HCT116 (cell line): ENCODE measurements around the gene ITGB1BP1. TPM values are rescaled to one million over a fixed set of nuclear protein-coding genes. Genes with fewer than 3 reads are reported as not detected.
A peak's percentile ranks its signal among the peaks of the same experiment; 100 is the strongest.

Experiments used
- ATAC-seq: fragments of 200-7000 bp; cut with Tn5 transposase; 2 replicates; pipeline ENCODE4 v1.9.1; 2020; ENCODE audit warnings: mild to moderate bottlenecking, moderate library complexity
- BruUV-seq: library from RNA; stranded (reverse); fragments of 400-500 nt; replicated peaks from 2 replicates; lab custom pipeline; 2021; lab: Mats Ljungman, UMichigan
- CTCF ChIA-PET: fragments of 300-600 bp; sonication (Branson Sonifier 250); formaldehyde crosslinking; loops from one replicate; lab custom pipeline; 2021; ENCODE audit warnings: antibody characterized with exemption; lab: Charles Lee
- POLR2A ChIA-PET: fragments of 300-600, 350-600 bp; sonication (Branson Sonifier 250); formaldehyde crosslinking; loops from one replicate; lab custom pipeline; 2021; ENCODE audit warnings: antibody characterized with exemption; lab: Charles Lee
- RAD21 ChIA-PET, 2 experiments: fragments of 300-600 bp; sonication (Branson Sonifier 250); formaldehyde crosslinking; loops; one replicate each; lab custom pipeline; 2023; ENCODE audit warnings: low total read pairs in 2 of 2; ENCODE audit not compliant: uncharacterized antibody in 2 of 2, unreplicated experiment in 2 of 2, low non-redundant PET in 1 of 2; lab: Charles Lee
- DNase-seq: peaks from one replicate; pipeline ENCODE4 v3.0.0-alpha.2; 2010; ENCODE audit warnings: low read depth, low spot score
- H2AFZ ChIP-seq: fragments of 200-600 bp; shearing (Covaris generic), sonication (generic); 2 replicates; pipeline ENCODE4 v1.6.1; 2017; ENCODE audit warnings: low read depth, mixed run types, mixed read lengths, antibody characterized with exemption, low read length; ENCODE audit not compliant: poor library complexity, severe bottlenecking
- H3K27ac ChIP-seq: 2 replicates; pipeline ENCODE4 v1.5.1; 2012; ENCODE audit warnings: low read depth, low read length
- H3K27me3 ChIP-seq: fragments of 200-600 bp; sonication (generic); 2 replicates; pipeline ENCODE4 v1.6.1; 2016; ENCODE audit warnings: mixed run types, low read length, mixed read lengths; ENCODE audit not compliant: insufficient read depth
- H3K36me3 ChIP-seq, 2 experiments: fragments of 200-500 bp in 1 of 2; fragments of 200-600 bp in 1 of 2; sonication (Bioruptor generic) in 1 of 2; sonication (generic) in 1 of 2; 2 replicates each; pipeline versions ENCODE4 v1.5.1 to v1.6.1; 2014 to 2016; ENCODE audit warnings: low read length in 2 of 2, inconsistent platforms in 1 of 2, mixed read lengths in 1 of 2, mixed run types in 1 of 2; ENCODE audit not compliant: insufficient read depth in 2 of 2, control insufficient read depth in 1 of 2
- H3K4me1 ChIP-seq, 2 experiments: fragments of 200-600 bp in 1 of 2; sonication (generic) in 1 of 2; 2 replicates each; pipeline versions ENCODE4 v1.5.1 to v1.6.1; 2012 to 2017; ENCODE audit warnings: low read length in 2 of 2, inconsistent platforms in 1 of 2, mild to moderate bottlenecking in 1 of 2, mixed read lengths in 1 of 2, mixed run types in 1 of 2, moderate library complexity in 1 of 2; ENCODE audit not compliant: insufficient read depth in 2 of 2, control insufficient read depth in 1 of 2
- H3K4me2 ChIP-seq: fragments of 200-600 bp; sonication (generic); 2 replicates; pipeline ENCODE4 v1.6.1; 2017; ENCODE audit warnings: mixed run types, low read length, mixed read lengths
- H3K4me3 ChIP-seq, 2 experiments: fragments of 200-600 bp in 1 of 2; sonication (generic) in 1 of 2; replicated peaks in 1 of 2; 2 replicates each; pipeline ENCODE4 v1.5.1; 2011 to 2016; ENCODE audit warnings: low read length in 2 of 2, control low read depth in 1 of 2, low read depth in 1 of 2, mild to moderate bottlenecking in 1 of 2, mixed read lengths in 1 of 2, mixed run types in 1 of 2
- H3K79me2 ChIP-seq: fragments of 200-600 bp; sonication (generic); 2 replicates; pipeline ENCODE4 v1.6.1; 2017; ENCODE audit warnings: mild to moderate bottlenecking, mixed run types, low read length, moderate library complexity, mixed read lengths; ENCODE audit not compliant: insufficient read depth
- H3K9ac ChIP-seq: fragments of 200-600 bp; sonication (generic); 2 replicates; pipeline ENCODE4 v1.6.1; 2016; ENCODE audit warnings: low read length, mixed read lengths
- H3K9me2 ChIP-seq: fragments of 200-600 bp; sonication (generic), shearing (Covaris generic); 2 replicates; pipeline ENCODE4 v1.6.1; 2017; ENCODE audit warnings: mixed run types, mild to moderate bottlenecking, moderate library complexity; ENCODE audit not compliant: insufficient read depth
- H3K9me3 ChIP-seq, 2 experiments: fragments of 200-500 bp in 1 of 2; fragments of 200-600 bp in 1 of 2; sonication (Bioruptor generic) in 1 of 2; sonication (generic) in 1 of 2; 2 replicates each; pipeline ENCODE4 v1.6.1; 2014 to 2017; ENCODE audit warnings: low read length in 2 of 2, mixed read lengths in 2 of 2, inconsistent platforms in 1 of 2, low read depth in 1 of 2, mild to moderate bottlenecking in 1 of 2, mixed run types in 1 of 2, moderate library complexity in 1 of 2; ENCODE audit not compliant: control insufficient read depth in 1 of 2, insufficient read depth in 1 of 2
- H4K20me1 ChIP-seq: fragments of 200-600 bp; sonication (generic), shearing (Covaris generic); 2 replicates; pipeline ENCODE4 v1.6.1; 2017; ENCODE audit warnings: mixed run types, mild to moderate bottlenecking, moderate library complexity; ENCODE audit not compliant: insufficient read depth
- RAD21 ChIP-seq: IDR thresholded peaks from 2 replicates; pipeline ENCODE4 v1.6.1; 2012; ENCODE audit warnings: low read depth, mild to moderate bottlenecking
- intact Hi-C: fragments of 100-400 bp; cut with micrococcal nuclease; formaldehyde crosslinking; loops from 2 replicates; pipeline ENCODE4 v1.10.0; 2022
- total RNA-seq: library from RNA; stranded (reverse); gene quantifications from one replicate; pipeline ENCODE4 v1.2.1, GENCODE V29; 2021; ENCODE audit not compliant: unreplicated experiment
- TF ChIP-seq, protein P1 (sequence below), 3 experiments: fragments of 200-600 bp in 1 of 3; sonication (generic) in 1 of 3; IDR thresholded peaks in 2 of 3; conservative IDR thresholded peaks in 1 of 3; 2 replicates each; pipeline ENCODE4 v1.5.1; 2012 to 2017; ENCODE audit warnings: low read depth in 2 of 3, low read length in 2 of 3, antibody characterized with exemption in 1 of 3, borderline replicate concordance in 1 of 3, control low read depth in 1 of 3, mild to moderate bottlenecking in 1 of 3, mixed read lengths in 1 of 3, mixed run types in 1 of 3, moderate library complexity in 1 of 3; ENCODE audit not compliant: insufficient read depth in 1 of 3

ITGB1BP1 gene
- total RNA-seq, 1 experiment from 2014 or later = 86.9 TPM

DNA sequence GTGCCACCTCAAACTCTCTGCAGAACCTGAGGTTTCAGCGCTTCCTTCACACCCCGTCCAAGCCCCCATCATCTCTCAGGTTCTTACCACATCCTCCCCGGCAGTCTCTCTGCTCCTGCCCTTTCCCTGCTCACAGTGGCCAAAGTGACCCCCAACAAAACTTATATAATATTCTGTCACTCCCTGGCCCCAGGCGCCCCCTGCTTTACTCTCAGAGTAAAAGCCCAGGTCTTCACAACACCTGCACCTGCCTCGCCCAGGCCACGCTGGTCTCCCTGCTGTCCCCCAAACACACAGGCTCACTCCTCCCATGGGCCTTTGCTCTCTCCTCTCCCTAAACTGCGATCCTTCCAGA lies 6.4 kb downstream of the ITGB1BP1 start:
- Histone ChIP-seq H3K36me3 (peaks cover 0 to 4% of the 10 kb centered on the region in 2 experiments; a peak in 1 of 4 replicates), H3K4me2 (no peak overlapping the region), H3K27ac (no peak overlapping the region), H3K9me3 (no peaks in the 10 kb centered on the region), H4K20me1 (no peaks in the 10 kb centered on the region), H3K27me3 (no peaks in the 10 kb centered on the region), H3K9me2 (no peaks in the 10 kb centered on the region), H3K4me3 (no peak overlapping the region), H3K4me1 (peaks cover 3 to 4% of the 10 kb centered on the region in 2 experiments; a peak in 3 of 4 replicates), H3K79me2 (peaks cover 43% of the 10 kb centered on the region), H3K9ac (no peak overlapping the region), H2AFZ (no peak overlapping the region)
- ChIA-PET POLR2A (no interaction called here), RAD21 (no interaction called here), CTCF (no interaction called here)
- no TSS peak for BruUV-seq
- no peak for ATAC-seq
- intact Hi-C loops = no loop called here
- DNase-seq = no peak
- TF ChIP-seq RAD21 = peak; percentile 17; the same call in 1 of the 2 replicates
- TF ChIP-seq, protein P1, sequence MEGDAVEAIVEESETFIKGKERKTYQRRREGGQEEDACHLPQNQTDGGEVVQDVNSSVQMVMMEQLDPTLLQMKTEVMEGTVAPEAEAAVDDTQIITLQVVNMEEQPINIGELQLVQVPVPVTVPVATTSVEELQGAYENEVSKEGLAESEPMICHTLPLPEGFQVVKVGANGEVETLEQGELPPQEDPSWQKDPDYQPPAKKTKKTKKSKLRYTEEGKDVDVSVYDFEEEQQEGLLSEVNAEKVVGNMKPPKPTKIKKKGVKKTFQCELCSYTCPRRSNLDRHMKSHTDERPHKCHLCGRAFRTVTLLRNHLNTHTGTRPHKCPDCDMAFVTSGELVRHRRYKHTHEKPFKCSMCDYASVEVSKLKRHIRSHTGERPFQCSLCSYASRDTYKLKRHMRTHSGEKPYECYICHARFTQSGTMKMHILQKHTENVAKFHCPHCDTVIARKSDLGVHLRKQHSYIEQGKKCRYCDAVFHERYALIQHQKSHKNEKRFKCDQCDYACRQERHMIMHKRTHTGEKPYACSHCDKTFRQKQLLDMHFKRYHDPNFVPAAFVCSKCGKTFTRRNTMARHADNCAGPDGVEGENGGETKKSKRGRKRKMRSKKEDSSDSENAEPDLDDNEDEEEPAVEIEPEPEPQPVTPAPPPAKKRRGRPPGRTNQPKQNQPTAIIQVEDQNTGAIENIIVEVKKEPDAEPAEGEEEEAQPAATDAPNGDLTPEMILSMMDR (IDR thresholded peaks at IDR 0.05 in 2 of 3, conservative IDR thresholded peaks at IDR 0.05 in 1 of 3; ENCODE audit: borderline replicate concordance in 1 of 3, insufficient read depth in 1 of 3, low read depth in 2 of 3, low read length in 2 of 3) = no peak

DNA sequence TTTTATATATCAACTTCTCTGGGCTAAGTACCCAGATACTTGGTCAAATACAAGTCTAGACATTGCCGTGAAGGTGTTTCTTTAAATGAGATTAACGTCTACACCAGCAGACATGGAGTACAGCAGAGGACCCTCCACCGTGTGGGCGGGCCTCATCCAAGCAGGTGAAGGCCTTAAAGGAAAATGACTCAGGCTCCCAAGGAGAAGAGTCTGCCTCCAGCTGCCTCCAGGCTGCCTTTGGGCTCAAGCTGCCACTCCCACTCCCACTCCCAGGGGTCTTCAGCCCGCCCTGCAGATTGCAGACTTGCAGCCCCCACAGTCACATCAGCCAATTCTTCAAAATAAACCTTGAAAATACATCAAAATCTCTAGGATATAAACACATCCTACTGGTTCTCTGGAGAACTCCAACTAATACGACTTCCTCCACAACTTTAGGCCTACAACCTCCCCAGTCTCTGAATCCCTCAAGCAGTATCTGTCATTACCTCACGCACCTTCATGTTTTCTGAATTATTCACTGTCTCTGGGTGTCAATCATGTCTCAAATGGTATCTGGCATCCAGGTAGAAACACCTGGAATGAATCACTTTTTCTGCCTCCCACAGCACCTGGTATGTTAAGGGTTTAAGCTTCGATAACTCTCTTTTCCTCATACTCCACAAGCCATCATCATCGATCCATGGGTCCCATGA lies 6.9 kb downstream of the ITGB1BP1 start:
- Histone ChIP-seq H3K4me2 (no peak overlapping the region), H3K4me3 (no peak overlapping the region), H3K9me3 (no peaks in the 10 kb centered on the region), H4K20me1 (no peaks in the 10 kb centered on the region), H3K9ac (no peak overlapping the region), H3K36me3 (peaks cover 0 to 4% of the 10 kb centered on the region in 2 experiments; a peak in 1 of 4 replicates), H3K27me3 (no peaks in the 10 kb centered on the region), H3K79me2 (peaks cover 37% of the 10 kb centered on the region), H2AFZ (no peak overlapping the region), H3K27ac (no peak overlapping the region), H3K4me1 (no peaks in the 10 kb centered on the region), H3K9me2 (no peaks in the 10 kb centered on the region)
- intact Hi-C loops = no loop called here
- TF ChIP-seq, protein P1 (IDR thresholded peaks at IDR 0.05 in 2 of 3, conservative IDR thresholded peaks at IDR 0.05 in 1 of 3; ENCODE audit: borderline replicate concordance in 1 of 3, insufficient read depth in 1 of 3, low read depth in 2 of 3, low read length in 2 of 3) = no peak
- ChIA-PET POLR2A (no interaction called here), CTCF (no interaction called here), RAD21 (no interaction called here)
- DNase-seq (no peak), ATAC-seq (no peak)
- BruUV-seq = no TSS peak
